CD1c-positive myeloid dendritic cell (primary cell): Measurements from ENCODE around the gene KRT73.

Source experiments
- DNase-seq: peaks from one replicate; pipeline ENCODE4 v3.0.0-alpha.2; 2016; ENCODE audit errors: extremely low spot score

Gene KRT73

DNA sequence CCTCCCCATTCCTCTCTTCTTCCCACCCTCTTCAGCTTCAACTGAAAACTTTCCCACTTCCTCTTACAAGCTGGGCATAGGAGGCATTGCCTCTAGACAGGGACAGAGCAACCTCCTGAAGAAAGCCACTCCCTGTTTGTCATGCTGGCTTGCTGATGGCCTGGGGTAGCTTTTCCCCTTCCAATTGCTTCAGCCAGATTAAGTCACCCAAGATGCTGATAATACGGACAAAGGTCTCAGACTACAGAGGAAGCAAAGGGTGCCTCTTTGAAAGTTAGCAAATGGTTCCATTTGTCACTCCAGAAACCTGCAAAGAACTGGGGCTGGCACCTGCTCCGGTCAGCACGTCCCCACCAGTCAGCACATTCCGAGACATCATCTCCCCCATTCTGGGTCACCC is 27.6 kb upstream of the KRT73 start:
- DNase-seq: peak; percentile 46

DNA sequence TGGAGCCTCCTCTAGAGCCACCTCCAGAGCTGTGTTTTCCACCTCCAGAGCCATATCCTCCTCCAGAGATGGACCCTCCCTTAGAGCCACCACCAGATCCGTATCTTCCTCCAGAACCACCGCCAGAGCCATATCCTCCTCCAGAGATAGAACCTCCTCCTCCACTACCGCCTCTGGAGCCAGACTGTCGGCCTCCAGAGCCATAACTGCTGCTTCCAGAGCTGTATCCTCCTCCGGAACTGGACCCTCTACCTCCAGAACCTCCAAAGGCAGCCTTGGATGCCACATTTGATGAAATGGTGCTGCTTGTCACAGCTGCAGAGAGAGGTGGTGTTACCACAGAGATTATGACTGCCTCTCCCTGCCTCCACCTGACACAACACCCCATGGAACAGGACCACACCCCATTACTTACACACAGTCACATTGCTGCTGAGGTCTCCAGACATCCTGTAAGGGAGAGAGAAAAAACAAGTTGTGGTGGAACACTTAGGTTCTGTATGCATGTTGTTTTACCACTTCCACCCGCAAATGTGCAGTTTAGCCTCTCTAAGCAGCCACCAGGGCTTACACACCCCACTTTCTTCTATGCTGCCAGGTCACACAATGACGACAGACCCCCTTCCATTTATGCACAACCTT is 26.9 kb upstream of the KRT73 start:
- peak; percentile 17 for DNase-seq

DNA sequence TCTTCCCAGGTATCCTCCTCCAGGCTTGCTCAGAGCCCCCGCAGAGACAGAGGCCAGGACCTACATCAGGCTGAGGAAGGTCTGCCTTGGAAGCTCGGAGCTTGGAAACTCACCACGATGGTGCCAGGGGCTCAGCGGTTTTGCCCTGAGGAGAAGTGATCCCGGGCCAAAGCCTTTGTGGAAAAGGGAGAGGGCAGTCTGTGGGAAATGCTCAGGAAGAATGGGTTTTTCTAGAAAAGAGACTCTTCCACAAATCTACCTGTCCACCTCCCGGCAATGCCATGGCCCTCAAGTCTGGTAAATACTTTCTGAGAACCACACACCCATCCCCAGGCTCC is 25.7 kb upstream of the KRT73 start:
- no peak for DNase-seq

DNA sequence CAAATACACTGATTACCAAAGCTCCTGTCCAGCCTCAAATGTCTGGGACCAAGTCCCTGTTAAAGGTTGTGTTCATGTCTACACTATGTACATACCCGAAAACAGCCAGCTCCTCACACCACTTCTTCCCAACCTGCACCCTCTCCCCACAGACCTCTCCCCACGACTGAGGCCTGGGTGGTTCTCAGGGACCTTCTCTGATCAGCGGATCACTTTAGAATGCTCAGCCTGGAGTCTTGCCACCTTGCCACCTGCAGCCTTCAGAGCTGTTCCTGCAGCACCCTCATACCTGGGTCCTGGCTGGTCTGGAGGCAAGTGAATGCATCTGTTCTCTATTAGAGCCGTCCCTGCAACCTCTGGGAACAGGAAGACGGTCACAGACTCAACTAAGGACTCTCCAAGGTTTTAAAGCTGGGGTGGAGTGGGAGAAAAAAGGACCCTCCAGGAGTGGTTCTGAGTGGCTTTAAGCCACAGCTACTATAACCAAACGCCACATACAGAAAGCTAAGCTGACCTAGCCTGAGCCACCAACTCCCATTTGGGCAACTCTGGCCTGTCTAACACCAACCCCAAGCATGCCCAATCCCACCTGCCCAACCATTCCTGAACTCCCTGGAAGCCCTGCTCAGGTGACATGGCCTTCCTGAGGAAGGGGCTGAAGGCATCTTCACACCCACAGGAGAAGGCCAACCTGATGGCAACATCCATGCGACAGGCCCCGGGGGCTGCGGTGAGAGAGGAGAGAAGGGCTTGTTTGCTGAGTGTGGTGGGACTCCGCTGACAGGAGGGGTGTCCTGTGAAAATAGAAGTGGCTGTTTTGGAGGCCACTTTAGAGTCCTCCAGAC is 25.1 kb upstream of the KRT73 start:
- DNase-seq: no peak

DNA sequence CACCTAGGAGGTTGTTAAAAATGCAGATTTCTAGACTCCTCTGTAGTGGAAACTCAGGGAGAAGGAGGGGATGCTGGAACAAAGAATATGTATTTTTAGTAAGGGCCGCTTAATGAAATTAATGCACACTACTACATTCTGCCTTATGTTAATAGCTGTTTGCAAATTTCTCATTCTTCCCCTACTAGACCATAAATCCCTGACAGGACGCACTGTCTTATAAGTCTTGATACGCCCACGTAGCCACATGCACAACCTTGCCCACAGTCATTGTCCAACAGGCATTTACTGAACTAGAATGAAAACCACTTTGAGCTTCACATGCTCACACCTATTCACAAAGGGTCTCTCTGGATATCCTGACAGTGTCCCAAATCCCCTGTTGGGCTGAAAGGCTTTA is 23.1 kb upstream of the KRT73 start:
- no peak for DNase-seq

DNA sequence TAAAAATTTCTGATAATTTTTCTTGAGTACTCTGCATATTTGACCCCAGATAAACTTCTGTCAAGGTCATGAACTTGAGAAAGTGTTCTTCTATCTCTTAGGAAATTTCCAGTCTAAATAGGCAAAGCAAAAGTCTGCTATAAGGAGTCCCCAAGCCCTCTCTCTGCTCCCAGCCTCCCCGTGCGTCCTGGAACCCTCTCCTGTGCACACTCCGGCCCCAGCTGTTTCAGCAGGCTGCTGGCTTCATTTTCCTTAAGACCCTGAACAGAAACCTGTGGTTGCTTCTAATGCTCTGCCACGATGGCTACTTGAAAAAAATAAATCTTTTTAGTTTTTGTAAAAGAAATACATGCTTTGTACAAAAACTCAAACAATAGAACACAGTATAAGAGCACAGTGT is 18.9 kb upstream of the KRT73 start:
- no peak for DNase-seq

DNA sequence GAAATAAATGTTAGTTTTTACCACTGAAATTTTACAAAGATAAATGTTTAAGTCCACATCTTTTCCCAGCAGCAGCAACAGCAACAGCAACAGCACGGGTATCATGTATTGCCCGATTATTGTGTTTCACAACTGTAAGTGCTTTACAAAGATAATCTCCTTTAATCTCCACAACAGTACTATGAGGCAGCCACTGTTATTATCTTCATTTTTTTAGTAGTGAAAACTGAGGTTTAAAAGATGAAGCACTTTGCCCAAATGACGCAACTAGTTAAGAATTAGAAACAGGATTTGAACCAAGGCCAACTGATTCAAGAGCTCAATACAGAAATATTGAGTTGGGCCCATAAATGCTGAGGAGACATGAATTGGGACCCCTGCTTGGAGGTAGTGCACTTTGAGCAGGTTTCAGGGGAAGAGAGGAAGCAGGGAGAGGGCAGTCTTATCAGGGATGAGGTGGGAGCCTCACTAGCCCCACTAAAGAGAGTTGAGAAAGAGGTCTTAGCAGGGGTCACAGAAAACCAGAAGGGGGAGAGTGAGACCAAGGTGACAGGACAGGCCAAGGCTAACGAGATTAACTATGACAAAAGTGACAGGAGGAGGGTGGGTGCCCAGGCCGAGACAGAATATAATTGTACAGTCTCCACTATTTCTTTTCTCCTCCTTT is 18.4 kb upstream of the KRT73 start:
- no peak for DNase-seq

DNA sequence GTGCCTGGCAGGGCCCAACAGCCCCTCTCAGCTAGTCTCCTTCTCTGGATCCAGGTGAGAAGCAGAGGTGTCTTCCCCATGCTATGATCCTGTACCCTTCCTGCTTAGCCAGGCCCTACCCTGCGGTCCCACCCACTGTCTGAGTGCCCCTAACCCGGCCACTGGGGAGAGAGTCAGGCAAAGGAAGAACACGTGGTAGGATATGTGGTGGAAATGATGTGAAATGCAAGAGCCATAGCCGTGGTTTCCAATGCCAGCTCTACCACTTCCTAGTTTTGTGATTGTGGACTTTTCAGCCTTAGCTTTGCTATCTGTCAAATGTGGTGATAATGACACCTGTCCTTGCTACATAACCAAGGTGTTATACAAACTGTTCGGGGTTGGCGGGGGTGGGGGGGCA is 17.8 kb upstream of the KRT73 start:
- DNase-seq: no peak

DNA sequence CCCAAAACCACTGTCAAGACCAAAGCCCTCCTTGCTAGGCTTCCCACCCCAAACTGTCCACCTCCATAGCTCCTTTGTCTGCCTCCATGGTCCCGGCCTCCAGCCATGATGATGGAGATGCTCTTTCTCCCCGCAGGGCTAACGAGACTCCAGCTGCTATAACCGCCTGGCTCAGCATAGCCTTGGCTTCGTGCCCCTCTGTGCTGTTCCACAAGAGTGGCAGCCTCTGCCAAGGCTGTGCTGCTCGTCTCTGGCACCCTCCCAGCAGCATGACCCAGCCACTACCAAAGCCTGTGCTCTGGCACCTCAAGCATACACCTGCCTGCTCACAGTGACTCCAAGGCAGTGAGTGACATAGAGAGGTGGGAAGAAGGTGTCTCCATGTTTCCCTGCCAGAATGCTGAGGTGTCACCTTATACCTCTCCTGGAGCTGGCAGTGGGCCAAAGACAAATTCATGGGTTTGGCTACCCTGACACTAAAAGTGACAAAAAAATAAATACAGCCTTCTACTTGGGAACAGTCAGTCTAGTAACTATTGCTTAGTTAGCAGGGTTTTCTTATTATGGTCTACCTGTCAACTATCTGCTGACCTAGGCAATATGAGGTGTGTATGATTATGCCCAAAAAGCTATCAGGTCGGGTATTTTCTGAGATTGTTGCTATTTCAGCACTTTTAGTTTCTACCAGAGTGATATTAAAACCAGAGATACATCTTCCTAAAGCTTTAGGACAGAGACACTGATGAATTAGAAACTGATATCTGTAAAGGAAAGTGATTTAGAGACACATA is 16.1 kb upstream of the KRT73 start:
- DNase-seq: no peak

DNA sequence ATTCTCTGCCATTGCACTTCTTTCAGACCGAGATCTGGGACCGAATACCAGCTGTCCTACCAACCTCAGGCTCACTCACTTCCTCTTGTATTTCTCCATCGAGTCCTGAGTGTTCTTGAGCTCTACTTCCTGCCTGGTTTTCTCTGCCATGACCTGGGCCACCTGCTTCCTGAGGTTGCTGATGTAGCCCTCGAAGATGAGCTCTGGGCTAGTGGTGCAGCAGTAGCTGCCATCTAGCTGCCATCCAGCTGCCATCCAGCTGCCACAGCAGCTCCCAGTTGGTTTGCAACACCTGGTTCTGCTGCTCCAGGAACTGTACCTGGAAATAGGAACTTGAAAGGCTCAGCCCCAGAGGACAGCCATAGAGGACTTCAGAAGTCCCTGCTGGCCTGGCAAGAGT is 15.0 kb upstream of the KRT73 start:
- DNase-seq: peak; percentile 6

DNA sequence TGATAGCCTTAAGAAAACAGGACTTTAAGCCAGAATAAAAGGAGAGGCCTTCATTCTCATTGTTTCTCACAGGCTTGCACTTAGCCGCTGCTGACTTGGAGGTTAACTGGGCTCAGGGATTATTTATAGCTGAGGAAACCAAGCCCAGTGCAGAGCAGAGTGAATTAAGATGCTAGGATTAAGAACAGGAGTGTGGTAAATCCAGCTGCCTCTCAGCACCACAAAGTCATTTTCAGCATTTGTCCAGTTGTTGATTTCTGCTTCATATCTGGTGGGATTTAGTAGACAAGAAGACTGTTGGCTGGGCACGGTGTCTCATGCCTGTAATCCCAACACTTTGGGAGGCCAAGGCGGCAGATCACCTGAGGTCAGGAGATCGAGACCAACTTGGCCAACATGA is 14.3 kb upstream of the KRT73 start:
- DNase-seq: no peak

DNA sequence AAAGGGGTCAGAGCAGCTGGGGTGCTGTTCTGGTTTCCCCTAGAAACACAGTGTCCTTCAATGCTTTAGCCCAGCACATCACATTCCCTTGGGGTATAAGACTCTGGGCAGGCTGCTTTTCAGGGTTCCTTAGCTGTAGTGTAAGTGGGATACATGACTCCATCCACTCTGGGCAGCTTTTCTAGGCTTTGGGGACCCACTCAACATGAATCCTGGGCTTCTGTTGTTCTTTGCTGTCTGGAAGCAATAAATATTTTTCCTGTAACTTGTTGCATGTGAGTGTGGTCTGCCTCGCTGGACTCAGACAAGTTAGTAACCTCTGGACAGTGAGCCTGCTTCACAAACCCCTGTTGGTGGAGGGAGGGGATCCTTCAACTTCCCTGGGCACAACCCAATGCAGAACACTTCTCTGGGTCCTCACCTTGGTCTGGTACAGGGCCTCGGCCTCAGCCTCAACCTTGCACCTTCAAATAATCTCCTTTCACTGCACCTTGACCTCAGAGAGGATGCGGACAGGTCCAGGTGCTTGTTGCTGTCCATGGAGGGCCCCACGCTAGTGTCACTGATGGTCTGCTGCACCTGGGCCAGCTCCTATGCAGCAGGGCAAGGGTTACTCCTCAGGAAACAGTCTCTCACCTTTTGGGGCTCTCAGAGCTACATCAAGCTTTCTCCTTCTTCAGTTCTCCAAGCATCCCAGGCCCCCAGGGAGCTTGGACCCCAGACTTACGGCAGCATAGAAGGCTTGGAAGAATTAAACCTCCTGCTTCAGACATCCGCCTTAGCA is 13.5 kb upstream of the KRT73 start:
- DNase-seq: no peak

DNA sequence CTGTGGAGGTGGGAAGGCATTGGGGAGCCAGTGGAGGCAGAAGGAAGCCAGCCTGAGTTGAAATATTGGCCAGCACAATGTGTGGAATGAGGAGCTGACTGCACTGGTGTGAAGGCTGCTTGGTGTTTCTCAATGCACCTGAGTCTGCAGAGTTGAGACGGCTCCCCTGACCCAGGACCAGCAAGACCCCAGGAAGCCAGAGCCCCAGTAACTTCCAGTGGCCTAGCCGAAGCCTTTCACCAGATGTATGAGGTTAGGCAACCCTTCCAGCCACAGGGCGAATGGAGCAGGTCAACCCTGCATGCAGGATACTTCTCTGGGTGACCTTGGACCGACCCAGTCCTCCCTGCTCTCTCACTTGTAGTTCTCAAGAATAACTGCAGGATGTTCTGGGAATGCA is 12.9 kb upstream of the KRT73 start:
- no peak for DNase-seq

DNA sequence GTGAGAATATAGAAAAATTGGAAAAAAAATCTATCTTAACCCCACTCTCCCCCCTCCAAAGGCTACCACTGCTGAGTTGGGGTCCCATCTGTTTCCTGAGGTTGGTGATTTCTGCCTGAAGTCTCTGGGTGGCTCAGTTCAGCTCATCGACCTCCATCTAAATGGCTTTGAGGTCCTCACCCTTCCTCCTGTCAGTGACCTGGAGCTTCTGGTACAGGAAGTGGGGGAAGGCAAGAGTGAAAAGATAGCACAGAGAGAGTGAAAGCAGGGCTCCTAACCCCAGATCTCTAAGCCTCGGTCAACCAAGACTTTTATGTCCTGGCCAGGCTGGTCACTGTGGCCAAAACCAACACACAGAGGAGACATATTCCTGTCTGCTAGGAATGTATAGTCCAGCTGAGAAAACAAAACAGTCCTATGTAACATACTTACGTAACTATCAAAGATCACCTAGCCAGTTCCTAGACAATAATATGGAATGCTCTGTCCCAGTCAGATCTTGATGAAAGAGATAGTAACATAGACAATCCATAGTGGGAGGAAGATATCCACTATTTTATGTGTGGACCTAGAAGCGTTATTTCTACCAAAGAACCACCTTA is 12.3 kb upstream of the KRT73 start:
- DNase-seq: no peak

DNA sequence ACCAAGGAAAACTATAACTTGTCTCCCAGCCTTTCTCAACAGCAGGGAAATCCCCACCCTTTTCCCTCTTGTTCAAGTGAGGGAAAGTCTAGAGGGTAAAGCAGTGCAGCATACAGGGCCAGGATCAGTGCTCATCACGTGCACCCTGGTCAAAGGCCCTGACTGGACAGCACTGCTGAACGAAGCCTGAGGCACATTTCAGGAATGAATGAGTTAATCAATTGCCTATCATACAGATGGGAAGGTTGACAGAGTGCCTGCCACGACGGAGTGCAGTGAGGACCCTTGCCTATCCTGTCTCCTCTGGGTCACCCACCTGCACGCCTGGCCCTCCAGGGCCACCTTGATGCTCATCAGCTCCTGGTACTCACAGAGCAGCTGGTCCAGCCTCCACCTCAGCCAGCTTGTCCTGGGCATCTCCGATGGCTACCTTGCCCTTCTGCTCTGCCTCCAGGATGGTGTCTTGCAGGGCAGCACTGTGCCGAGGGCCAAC is 11.7 kb upstream of the KRT73 start:
- DNase-seq: no peak

DNA sequence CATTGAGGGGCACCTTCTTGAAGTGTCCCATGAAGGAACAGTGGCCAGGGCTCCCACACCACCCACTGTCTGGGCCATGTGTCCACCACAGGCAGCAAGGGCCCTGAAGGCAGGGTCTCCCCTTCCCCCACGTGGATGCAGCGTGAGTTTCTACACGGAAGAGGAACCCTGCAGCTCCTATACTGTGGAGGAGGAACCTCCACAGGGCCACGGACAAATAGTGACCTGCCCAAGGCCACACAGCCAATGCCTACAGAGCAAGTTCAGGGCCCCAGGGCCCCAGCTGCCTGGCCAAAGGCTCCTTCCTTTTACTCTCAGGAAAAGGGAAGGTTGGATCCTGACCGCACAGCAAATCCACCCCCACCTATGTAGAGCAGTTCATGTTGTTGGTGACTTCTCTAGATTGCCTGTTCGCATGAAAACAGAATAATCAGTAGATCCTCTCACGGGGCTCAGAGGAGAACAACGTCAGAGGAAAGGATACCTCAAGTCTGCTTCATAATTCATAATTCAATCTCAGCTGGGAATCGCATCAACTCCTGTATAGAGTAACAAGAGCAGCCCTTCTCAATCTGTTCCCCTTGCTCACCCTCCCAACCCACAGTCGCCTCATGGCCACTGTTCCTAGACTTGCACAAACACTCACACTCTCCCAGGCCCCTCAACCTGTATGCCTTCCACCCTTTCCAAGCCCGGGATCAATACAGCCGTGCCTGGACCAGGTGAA is 11.1 kb upstream of the KRT73 start:
- peak; percentile 71 for DNase-seq

DNA sequence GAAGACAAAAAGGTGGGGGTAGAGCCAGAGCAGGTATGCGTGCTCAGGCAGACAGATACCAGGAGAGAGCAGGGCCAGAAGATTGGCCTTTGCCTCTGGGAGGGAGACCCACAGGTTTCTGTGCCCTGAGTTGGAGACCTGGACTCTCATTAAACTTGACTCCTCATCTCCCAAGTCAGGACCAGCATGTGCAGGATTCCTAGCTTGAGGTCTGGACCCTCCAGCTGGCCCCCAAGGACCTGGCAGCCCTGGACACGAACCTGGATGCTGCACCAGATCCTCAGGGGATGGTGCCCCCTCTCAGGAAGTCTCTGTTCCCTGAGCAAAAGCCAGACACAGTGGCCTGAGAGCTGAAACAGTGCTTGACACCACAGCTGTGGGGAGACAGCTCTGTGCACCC is 10.5 kb upstream of the KRT73 start:
- no peak for DNase-seq

DNA sequence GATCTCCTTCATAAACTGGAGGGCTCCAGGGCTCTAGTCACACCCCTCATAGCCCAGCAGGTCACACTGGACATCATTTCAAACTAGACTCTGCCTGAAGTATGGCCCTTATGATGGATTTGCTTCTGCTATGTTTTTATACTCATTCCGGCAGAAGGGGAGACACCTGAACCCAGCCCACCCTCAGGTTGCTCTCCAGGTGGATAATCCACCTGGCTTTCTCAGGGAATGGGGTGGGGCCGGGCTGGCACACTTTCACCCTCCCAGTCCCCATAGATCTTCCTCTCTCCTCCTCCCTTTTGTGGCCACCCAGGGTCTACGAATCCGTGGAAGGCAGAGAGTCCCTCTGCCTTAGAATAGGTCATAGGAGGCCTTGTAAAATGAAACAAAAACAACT is 9.8 kb upstream of the KRT73 start:
- no peak for DNase-seq

DNA sequence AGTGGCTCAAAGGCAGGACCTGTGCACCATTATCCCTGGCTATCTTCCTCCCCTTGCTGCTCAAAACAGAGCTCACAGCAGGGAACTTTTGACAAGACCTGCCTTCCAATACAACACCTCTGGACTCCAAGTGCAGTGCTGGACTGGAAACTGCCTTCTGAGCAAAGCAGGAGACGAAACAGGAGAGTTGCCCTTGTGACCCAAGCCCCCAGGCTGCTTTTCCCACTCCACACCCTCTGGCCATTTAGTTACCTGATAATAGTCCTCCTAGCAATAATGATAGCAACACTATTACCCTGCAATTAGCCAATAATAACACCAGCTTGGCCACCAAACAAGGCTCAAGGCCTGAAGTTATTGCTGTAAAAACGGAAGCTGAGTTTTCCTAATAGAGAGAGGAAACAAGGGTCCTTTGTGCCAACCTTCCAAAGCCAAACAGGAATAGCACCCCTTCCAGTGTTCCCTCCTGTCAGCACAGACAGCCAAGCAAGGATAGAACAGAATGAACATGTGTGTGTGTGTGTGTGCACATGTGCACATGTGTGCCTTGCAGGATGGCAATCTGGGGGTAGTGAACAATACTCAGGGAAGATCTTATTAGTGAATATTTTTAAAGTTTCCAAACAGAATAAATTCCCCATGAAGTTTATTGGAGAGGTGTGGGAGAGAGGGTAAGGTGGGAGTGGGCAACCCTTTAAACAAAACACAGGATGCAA is 9.2 kb upstream of the KRT73 start:
- DNase-seq: no peak

DNA sequence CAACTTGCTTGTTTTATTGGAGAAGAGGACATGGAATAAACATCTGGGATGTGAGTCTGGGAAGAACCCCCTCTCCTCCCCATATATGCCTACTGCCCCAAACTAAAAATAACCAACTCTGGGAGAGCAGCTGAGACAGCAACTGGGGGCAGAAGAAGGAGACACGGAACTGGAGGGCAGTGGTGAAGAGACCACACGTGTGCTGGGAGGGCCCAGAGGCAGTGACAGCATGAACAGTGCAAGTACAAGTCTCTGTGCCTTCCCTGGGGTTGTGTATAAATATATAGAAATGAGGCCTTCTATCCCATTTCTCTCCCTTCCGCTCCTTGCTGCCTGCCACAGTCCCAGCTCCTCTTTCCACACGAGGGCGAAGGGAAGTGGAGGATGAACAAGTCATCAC is 4.0 kb upstream of the KRT73 start:
- no peak for DNase-seq
